Mesenchymal stem cell (in vitro differentiated cells and primary cell): ENCODE data around the gene RAPGEF4.

Source experiments
- DNase-seq: peaks from one replicate; pipeline ENCODE4 v3.0.0-alpha.2; 2013
- H2AFZ ChIP-seq: one replicate; pipeline ENCODE4 v1.6.1; 2013; ENCODE audit warnings: low read depth, mild to moderate bottlenecking, control low read depth, inconsistent platforms, low read length, moderate library complexity
- H2AK5ac ChIP-seq: 2 replicates; pipeline ENCODE4 v1.6.1; 2013; ENCODE audit warnings: low read length, moderate library complexity, mild to moderate bottlenecking, inconsistent platforms; ENCODE audit not compliant: severe bottlenecking
- H2BK120ac ChIP-seq: one replicate; pipeline ENCODE4 v1.6.1; 2013; ENCODE audit warnings: low read depth, mild to moderate bottlenecking, inconsistent platforms, low read length, moderate library complexity
- H2BK12ac ChIP-seq, 2 experiments: one replicate each; pipeline ENCODE4 v1.6.1; 2013; ENCODE audit warnings: inconsistent platforms in 2 of 2, low read length in 2 of 2, mild to moderate bottlenecking in 2 of 2, moderate library complexity in 2 of 2, control low read depth in 1 of 2
- H2BK15ac ChIP-seq: one replicate; pipeline ENCODE4 v1.6.1; 2013; ENCODE audit warnings: mild to moderate bottlenecking, low read depth, inconsistent platforms; ENCODE audit not compliant: poor library complexity, severe bottlenecking
- H2BK5ac ChIP-seq: 2 replicates; pipeline ENCODE4 v1.6.1; 2013; ENCODE audit warnings: low read depth, mild to moderate bottlenecking, low read length, control low read depth, inconsistent platforms; ENCODE audit not compliant: poor library complexity, severe bottlenecking
- H3K14ac ChIP-seq, 2 experiments: one replicate each; pipeline ENCODE4 v1.6.1; 2013; ENCODE audit warnings: inconsistent platforms in 2 of 2, low read length in 2 of 2, control low read depth in 1 of 2, mild to moderate bottlenecking in 1 of 2, moderate library complexity in 1 of 2
- H3K18ac ChIP-seq, 2 experiments: one replicate each; pipeline ENCODE4 v1.6.1; 2013; ENCODE audit warnings: inconsistent platforms in 2 of 2, low read length in 2 of 2, control low read depth in 1 of 2, low read depth in 1 of 2, mild to moderate bottlenecking in 1 of 2
- H3K23ac ChIP-seq, 2 experiments: one replicate each; pipeline ENCODE4 v1.6.1; 2013; ENCODE audit warnings: inconsistent platforms in 2 of 2, low read length in 2 of 2, mild to moderate bottlenecking in 2 of 2, moderate library complexity in 2 of 2, control low read depth in 1 of 2
- H3K27ac ChIP-seq: 2 replicates; pipeline ENCODE4 v1.5.1; 2013; ENCODE audit warnings: mild to moderate bottlenecking, moderate library complexity, low read length, control low read depth, inconsistent platforms; ENCODE audit not compliant: poor library complexity, severe bottlenecking
- H3K27me3 ChIP-seq, 2 experiments: 2 replicates each; pipeline versions ENCODE4 v1.6.1 to v1.7.0; 2013; ENCODE audit warnings: low read length in 2 of 2, mild to moderate bottlenecking in 2 of 2, moderate library complexity in 2 of 2, control low read depth in 1 of 2, inconsistent platforms in 1 of 2; ENCODE audit not compliant: control insufficient read depth in 1 of 2, insufficient read depth in 1 of 2
- H3K36me3 ChIP-seq, 2 experiments: 2 replicates each; pipeline versions ENCODE4 v1.6.1 to v1.7.0; 2013; ENCODE audit warnings: low read length in 2 of 2, control low read depth in 1 of 2, inconsistent platforms in 1 of 2, low read depth in 1 of 2, mild to moderate bottlenecking in 1 of 2; ENCODE audit not compliant: insufficient read depth in 2 of 2, control insufficient read depth in 1 of 2
- H3K4ac ChIP-seq, 2 experiments: one replicate each; pipeline ENCODE4 v1.6.1; 2013; ENCODE audit warnings: inconsistent platforms in 2 of 2, low read length in 2 of 2, mild to moderate bottlenecking in 2 of 2, moderate library complexity in 2 of 2, control low read depth in 1 of 2, low read depth in 1 of 2
- H3K4me1 ChIP-seq: 2 replicates; pipeline ENCODE4 v1.6.1; 2013; ENCODE audit warnings: low read depth, low read length, control low read depth; ENCODE audit not compliant: control insufficient read depth, insufficient read depth
- H3K4me2 ChIP-seq: 2 replicates; pipeline ENCODE4 v1.6.1; 2013; ENCODE audit warnings: low read length, mild to moderate bottlenecking, inconsistent platforms; ENCODE audit not compliant: poor library complexity, severe bottlenecking
- H3K4me3 ChIP-seq, 2 experiments: 2 replicates each; pipeline versions ENCODE4 v1.5.1 to v1.7.0; 2013; ENCODE audit warnings: low read length in 2 of 2, mild to moderate bottlenecking in 2 of 2, control low read depth in 1 of 2, low read depth in 1 of 2; ENCODE audit not compliant: insufficient read depth in 1 of 2
- H3K79me1 ChIP-seq: replicated peaks from 2 replicates; pipeline ENCODE4 v1.6.1; 2013; ENCODE audit warnings: mild to moderate bottlenecking, control low read depth, low read length, inconsistent platforms; ENCODE audit not compliant: poor library complexity, severe bottlenecking
- H3K9ac ChIP-seq: 2 replicates; pipeline ENCODE4 v1.7.0; 2013; ENCODE audit warnings: mild to moderate bottlenecking, low read length, moderate library complexity
- H3K9me3 ChIP-seq: 2 replicates; pipeline ENCODE4 v1.7.0; 2013; ENCODE audit warnings: mild to moderate bottlenecking, low read length; ENCODE audit not compliant: control insufficient read depth
- H4K8ac ChIP-seq: one replicate; pipeline ENCODE4 v1.6.1; 2013; ENCODE audit warnings: inconsistent platforms, mild to moderate bottlenecking, low read length, moderate library complexity
- H4K91ac ChIP-seq: one replicate; pipeline ENCODE4 v1.6.1; 2013; ENCODE audit warnings: mild to moderate bottlenecking, low read length, inconsistent platforms
- WGBS: methylation state at CpG from one replicate; pipeline ENCODE4 v1.1.7; 2013; ENCODE audit warnings: mixed read lengths; 5-methylcytosine and 5-hydroxymethylcytosine counted together

Gene RAPGEF4

GRCh38 chr2:173016451-173016850 is 280.8 kb downstream of the RAPGEF4 start:
- Histone ChIP-seq H3K79me1 (no peaks in the 10 kb centered on the region), H3K14ac (no peak overlapping the region), H3K27me3 (no peaks in the 10 kb centered on the region), H2BK5ac (no peak overlapping the region), H4K8ac (no peak overlapping the region), H4K91ac (no peak overlapping the region), H3K4ac (no peak overlapping the region), H2BK120ac (no peak overlapping the region), H3K4me2 (no peak overlapping the region), H3K9ac (no peak overlapping the region), H3K18ac (no peak overlapping the region), H3K4me3 (no peak overlapping the region), H2AFZ (no peak overlapping the region), H3K23ac (no peak overlapping the region), H3K4me1 (no peaks in the 10 kb centered on the region), H3K27ac (no peak overlapping the region), H3K36me3 (no peaks in the 10 kb centered on the region), H3K9me3 (no peaks in the 10 kb centered on the region), H2BK12ac (no peak overlapping the region), H2BK15ac (no peak overlapping the region), H2AK5ac (no peak overlapping the region)
- WGBS = 66% methylated on average over 2 of the region's 2 CpGs
- no peak for DNase-seq

- no peak for DNase-seq
- H2AFZ ChIP-seq = no peak overlapping the region
- H3K4me3 ChIP-seq = no peak overlapping the region
- no peak overlapping the region for H2AK5ac ChIP-seq
- no peak overlapping the region for H2BK120ac ChIP-seq
- no peak overlapping the region for H3K9ac ChIP-seq
- H2BK5ac ChIP-seq = no peak overlapping the region
- H3K4me2 ChIP-seq = no peak overlapping the region
- no peak overlapping the region for H3K14ac ChIP-seq
- H3K27me3 ChIP-seq = peaks cover 0 to 5% of the 10 kb centered on the region in 2 experiments
- WGBS = 86% methylated on average over 5 of the region's 6 CpGs
- H3K4me1 ChIP-seq = no peaks in the 10 kb centered on the region
- no peak overlapping the region for H2BK12ac ChIP-seq
- H3K4ac ChIP-seq = no peak overlapping the region
- no peak overlapping the region for H3K23ac ChIP-seq
- H3K36me3 ChIP-seq = no peaks in the 10 kb centered on the region
- H4K8ac ChIP-seq = no peak overlapping the region
- H3K79me1 ChIP-seq = no peaks in the 10 kb centered on the region
- no peak overlapping the region for H2BK15ac ChIP-seq
- H3K18ac ChIP-seq = no peak overlapping the region
- no peak overlapping the region for H3K27ac ChIP-seq
- no peak overlapping the region for H4K91ac ChIP-seq
- H3K9me3 ChIP-seq = no peaks in the 10 kb centered on the region
These were observed 282.2 kb downstream of the RAPGEF4 start for GRCh38 chr2:173017646-173018420.

GRCh38 chr2:173019755-173020154 is 284.1 kb downstream of the RAPGEF4 start:
- Histone ChIP-seq H3K18ac (no peak overlapping the region), H2BK12ac (no peak overlapping the region)

GRCh38 chr2:173021939-173022371 is 286.3 kb downstream of the RAPGEF4 start:
- no peaks in the 10 kb centered on the region for H3K9me3 ChIP-seq
- H2BK15ac ChIP-seq = no peak overlapping the region
- no peak overlapping the region for H3K4me2 ChIP-seq
- no peak overlapping the region for H2BK120ac ChIP-seq
- H2BK12ac ChIP-seq = no peak overlapping the region
- H3K9ac ChIP-seq = no peak overlapping the region
- H2AK5ac ChIP-seq = no peak overlapping the region
- no peak overlapping the region for H3K4me3 ChIP-seq
- H3K36me3 ChIP-seq = no peaks in the 10 kb centered on the region
- no peaks in the 10 kb centered on the region for H3K79me1 ChIP-seq
- H3K27ac ChIP-seq = no peak overlapping the region
- no peak overlapping the region for H2BK5ac ChIP-seq
- no peak overlapping the region for H2AFZ ChIP-seq
- DNase-seq = peak; percentile 51
- H3K27me3 ChIP-seq = peaks cover 0 to 9% of the 10 kb centered on the region in 2 experiments
- H3K4me1 ChIP-seq = no peaks in the 10 kb centered on the region
- no peak overlapping the region for H3K14ac ChIP-seq
- no peak overlapping the region for H4K8ac ChIP-seq
- no peak overlapping the region for H3K18ac ChIP-seq
- WGBS = 74% methylated on average over 7 of the region's 9 CpGs
- no peak overlapping the region for H3K23ac ChIP-seq
- H4K91ac ChIP-seq = no peak overlapping the region
- H3K4ac ChIP-seq = no peak overlapping the region

More at GRCh38 chr2:173019755-173020154, 284.1 kb downstream of the RAPGEF4 start:
- no peak overlapping the region for H3K14ac ChIP-seq
- no peaks in the 10 kb centered on the region for H3K79me1 ChIP-seq
- H4K8ac ChIP-seq = no peak overlapping the region
- no peak for DNase-seq
- H3K4me1 ChIP-seq = no peaks in the 10 kb centered on the region
- H3K4me2 ChIP-seq = no peak overlapping the region
- no peaks in the 10 kb centered on the region for H3K9me3 ChIP-seq
- no peak overlapping the region for H2BK5ac ChIP-seq
- no peak overlapping the region for H4K91ac ChIP-seq
- H3K4me3 ChIP-seq = no peak overlapping the region
- H3K4ac ChIP-seq = no peak overlapping the region
- no peak overlapping the region for H3K27ac ChIP-seq
- H3K9ac ChIP-seq = no peak overlapping the region
- H2AFZ ChIP-seq = no peak overlapping the region
- H2AK5ac ChIP-seq = no peak overlapping the region
- H3K23ac ChIP-seq = no peak overlapping the region
- no peak overlapping the region for H2BK120ac ChIP-seq
- H3K36me3 ChIP-seq = no peaks in the 10 kb centered on the region
- H3K27me3 ChIP-seq = peaks cover 0 to 9% of the 10 kb centered on the region in 2 experiments
- no peak overlapping the region for H2BK15ac ChIP-seq
